ENCODE results near the gene SYNCRIP. TPM values are rescaled to one million over a fixed set of nuclear protein-coding genes. Genes with fewer than 3 reads are reported as not detected.
"Not testable (repeated sequence)": the region's sequence is repeated elsewhere in the genome, so short reads cannot be mapped to it uniquely, and the experiment has no call there.

The SYNCRIP gene
- total RNA-seq, 2 donors from 2014 or later = 113 to 147 TPM

GRCh38 chr6:85673198-85674139 lies 30.8 kb upstream of the SYNCRIP start:
- intact Hi-C loops (cut with DNase I) = no loop called here
- DNase-seq (ENCODE audit: low spot score) = no peak

- intact Hi-C loops (cut with DNase I) = no loop called here
- DNase-seq (ENCODE audit: low spot score) = no peak
Measured at GRCh38 chr6:85672623-85673022, 29.9 kb upstream of the SYNCRIP start.

GRCh38 chr6:85672050-85672449 lies 29.4 kb upstream of the SYNCRIP start:
- intact Hi-C loops (cut with DNase I) = no loop called here
- DNase-seq (ENCODE audit: low spot score) = no peak

GRCh38 chr6:85670573-85670972 lies 27.9 kb upstream of the SYNCRIP start:
- DNase-seq (ENCODE audit: low spot score) = no peak
- intact Hi-C loops (cut with DNase I) = no loop called here

- intact Hi-C loops (cut with DNase I) = no loop called here
- DNase-seq (ENCODE audit: low spot score) = no peak
Measured at GRCh38 chr6:85669735-85670194, 27.1 kb upstream of the SYNCRIP start.

GRCh38 chr6:85662251-85662650 lies 19.6 kb upstream of the SYNCRIP start:
- intact Hi-C loops (cut with DNase I) = no loop called here
- no peak for DNase-seq (ENCODE audit: low spot score)

GRCh38 chr6:85660181-85660611 lies 17.5 kb upstream of the SYNCRIP start:
- DNase-seq (ENCODE audit: low spot score) = no peak
- intact Hi-C loops (cut with DNase I) = no loop called here

- no peak for DNase-seq (ENCODE audit: low spot score)
- intact Hi-C loops (cut with DNase I) = no loop called here
Measured at GRCh38 chr6:85650606-85651005, 7.9 kb upstream of the SYNCRIP start.

- intact Hi-C loops (cut with DNase I) = no loop called here
- DNase-seq (ENCODE audit: low spot score) = no peak
Measured at GRCh38 chr6:85644279-85644762, 1.6 kb upstream of the SYNCRIP start.

- DNase-seq (ENCODE audit: low spot score) = peak; percentile 96
- intact Hi-C loops (cut with DNase I) = loop anchor here in 1 of 2 donors (2.0 kb wide), 1 partner anchor 35 kb away; no protein-coding TSS in a partner anchor
Measured at GRCh38 chr6:85643537-85644278, 1.0 kb upstream of the SYNCRIP start.

- DNase-seq (ENCODE audit: low spot score) = peak; percentile 88
- intact Hi-C loops (cut with DNase I) = loop anchor here in 1 of 2 donors (2.0 kb wide), 1 partner anchor 37 kb away; no protein-coding TSS in a partner anchor
Measured at GRCh38 chr6:85641897-85642773, 551 bp downstream of the SYNCRIP start.

- no peak for DNase-seq (ENCODE audit: low spot score)
- intact Hi-C loops (cut with DNase I) = no loop called here
Measured at GRCh38 chr6:85641522-85641896, 1.2 kb downstream of the SYNCRIP start.

- DNase-seq (ENCODE audit: low spot score) = no peak
- intact Hi-C loops (cut with DNase I) = no loop called here
Measured at GRCh38 chr6:85640821-85641220, 1.9 kb downstream of the SYNCRIP start.

GRCh38 chr6:85637579-85637978 lies 5.1 kb downstream of the SYNCRIP start:
- DNase-seq (ENCODE audit: low spot score) = no peak
- intact Hi-C loops (cut with DNase I) = no loop called here

GRCh38 chr6:85632164-85632942 lies 10.3 kb downstream of the SYNCRIP start:
- intact Hi-C loops (cut with DNase I) = loop anchor here in 1 of 2 donors (1.0 kb wide), 1 partner anchor 22 kb away; no protein-coding TSS in a partner anchor
- DNase-seq (ENCODE audit: low spot score) = no peak

- intact Hi-C loops (cut with DNase I) = not testable (repeated sequence)
Measured at GRCh38 chr6:85631117-85631516, 11.6 kb downstream of the SYNCRIP start.

GRCh38 chr6:85628353-85628752 lies 14.3 kb downstream of the SYNCRIP start:
- DNase-seq (ENCODE audit: low spot score) = no peak
- intact Hi-C loops (cut with DNase I) = no loop called here

More at GRCh38 chr6:85631117-85631516, 11.6 kb downstream of the SYNCRIP start:
- not testable (repeated sequence) for DNase-seq (ENCODE audit: low spot score)

- intact Hi-C loops (cut with DNase I) = no loop called here
- no peak for DNase-seq (ENCODE audit: low spot score)
Measured at GRCh38 chr6:85620308-85620707, 22.4 kb downstream of the SYNCRIP start.
